GM18951 (cell line): Measurements from ENCODE around the gene ST3GAL5.

Experiments
- POLR2A ChIP-seq: IDR thresholded peaks from 4 replicates; pipeline ENCODE4 v1.6.1; 2011; ENCODE audit warnings: mild to moderate bottlenecking; ENCODE audit not compliant: insufficient read length, insufficient read depth; ENCODE audit errors: extremely low read depth
- in situ Hi-C: fragments of 300-500 bp; cut with MboI; formaldehyde crosslinking; loops from one replicate; pipeline ENCODE4 v1.12.0; 2022; ENCODE audit warnings: low sequenced_read_pairs, mixed read lengths, inconsistent platforms; ENCODE audit not compliant: unreplicated experiment

ST3GAL5 gene

GRCh38 chr2:85926931-85927661, 38.3 kb upstream of the ST3GAL5 start:
- in situ Hi-C loops, result no loop called here
- no peak for TF ChIP-seq POLR2A

- in situ Hi-C loops, result no loop called here
Observed at GRCh38 chr2:85926526-85926925, 37.7 kb upstream of the ST3GAL5 start.

DNA sequence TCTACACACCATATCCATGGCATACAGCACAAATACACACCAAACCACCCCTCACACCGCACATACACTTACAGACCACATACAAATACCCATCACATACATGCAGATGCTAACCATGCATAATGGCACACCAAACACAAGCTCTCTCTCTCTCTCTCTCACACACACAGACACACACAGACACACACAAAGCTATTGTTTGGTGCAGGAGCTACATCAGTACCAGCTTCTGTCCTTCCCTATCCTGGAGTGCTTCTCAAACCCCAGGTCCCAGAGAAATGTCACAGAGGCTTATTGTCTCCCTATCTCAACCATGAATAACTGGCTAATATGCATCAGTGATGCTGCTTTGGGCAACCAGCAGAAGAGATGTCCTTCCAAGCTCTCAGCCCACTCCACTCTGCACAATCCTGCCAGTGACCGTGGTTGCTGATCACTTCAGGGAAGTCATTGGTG, 36.5 kb upstream of the ST3GAL5 start:
- in situ Hi-C loops, result no loop called here
- no peak for TF ChIP-seq POLR2A

More at GRCh38 chr2:85926526-85926925, 37.7 kb upstream of the ST3GAL5 start:
- no peak for TF ChIP-seq POLR2A

DNA sequence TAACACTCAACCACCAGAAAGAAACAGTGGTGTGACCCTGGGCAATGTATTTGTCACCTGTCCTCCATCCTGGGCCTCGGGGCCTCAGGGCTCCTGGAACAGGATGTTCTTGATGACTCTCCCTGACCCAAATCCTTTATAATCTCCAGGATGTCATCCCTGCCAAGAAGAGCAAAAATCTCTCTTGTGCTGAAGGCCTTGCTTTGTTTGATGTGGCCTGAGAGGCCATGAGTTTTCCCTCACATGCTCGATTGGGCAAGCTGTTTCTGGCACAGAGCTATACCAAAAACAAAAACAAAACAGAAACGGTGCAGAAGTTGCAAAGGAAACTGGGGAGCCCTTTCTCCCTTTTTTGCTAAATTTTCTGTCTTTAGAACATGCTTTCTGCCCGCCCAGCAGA, 35.7 kb upstream of the ST3GAL5 start:
- in situ Hi-C loops, result no loop called here
- TF ChIP-seq POLR2A, result no peak

GRCh38 chr2:85922199-85922598, 33.4 kb upstream of the ST3GAL5 start:
- TF ChIP-seq POLR2A, result no peak
- in situ Hi-C loops, result no loop called here

GRCh38 chr2:85921659-85922058, 32.9 kb upstream of the ST3GAL5 start:
- no peak for TF ChIP-seq POLR2A
- in situ Hi-C loops, result no loop called here

DNA sequence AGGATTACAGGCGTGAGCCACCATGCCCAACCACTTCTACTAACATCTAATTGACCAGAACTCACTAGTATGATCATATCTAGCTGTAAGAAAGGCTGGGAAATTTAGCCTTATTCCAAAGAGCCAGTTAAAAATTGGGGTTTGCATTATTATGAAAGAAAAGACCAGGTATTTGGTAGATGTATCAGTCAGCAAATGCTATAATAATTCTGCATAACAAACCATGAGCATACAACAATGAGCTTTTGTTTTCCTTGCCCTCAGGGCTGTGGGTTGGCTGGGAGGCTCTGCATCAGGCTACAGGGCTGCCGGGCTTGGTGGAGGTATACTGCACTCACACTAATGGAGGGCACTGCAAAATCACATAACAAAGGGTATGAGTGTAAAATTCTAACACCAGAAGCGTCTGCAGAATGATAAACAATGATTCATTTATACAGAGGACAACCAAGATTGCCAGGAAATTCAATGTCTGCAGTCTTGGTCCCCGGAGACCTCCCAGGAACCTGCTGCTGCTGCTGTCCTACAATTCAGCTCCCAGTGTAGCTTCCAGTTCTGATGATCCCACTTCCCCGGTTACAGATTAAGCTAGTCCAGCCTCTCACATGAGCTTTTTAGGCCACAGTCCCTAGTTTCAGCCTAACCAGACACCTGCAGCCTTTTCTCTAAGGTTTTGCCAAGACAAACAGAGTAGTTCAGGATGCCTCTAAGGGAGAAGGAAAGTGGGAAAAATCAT, 32.2 kb upstream of the ST3GAL5 start:
- TF ChIP-seq POLR2A, result no peak
- in situ Hi-C loops, result no loop called here

GRCh38 chr2:85917887-85918795, 29.4 kb upstream of the ST3GAL5 start:
- in situ Hi-C loops, result no loop called here
- TF ChIP-seq POLR2A, result no peak

DNA sequence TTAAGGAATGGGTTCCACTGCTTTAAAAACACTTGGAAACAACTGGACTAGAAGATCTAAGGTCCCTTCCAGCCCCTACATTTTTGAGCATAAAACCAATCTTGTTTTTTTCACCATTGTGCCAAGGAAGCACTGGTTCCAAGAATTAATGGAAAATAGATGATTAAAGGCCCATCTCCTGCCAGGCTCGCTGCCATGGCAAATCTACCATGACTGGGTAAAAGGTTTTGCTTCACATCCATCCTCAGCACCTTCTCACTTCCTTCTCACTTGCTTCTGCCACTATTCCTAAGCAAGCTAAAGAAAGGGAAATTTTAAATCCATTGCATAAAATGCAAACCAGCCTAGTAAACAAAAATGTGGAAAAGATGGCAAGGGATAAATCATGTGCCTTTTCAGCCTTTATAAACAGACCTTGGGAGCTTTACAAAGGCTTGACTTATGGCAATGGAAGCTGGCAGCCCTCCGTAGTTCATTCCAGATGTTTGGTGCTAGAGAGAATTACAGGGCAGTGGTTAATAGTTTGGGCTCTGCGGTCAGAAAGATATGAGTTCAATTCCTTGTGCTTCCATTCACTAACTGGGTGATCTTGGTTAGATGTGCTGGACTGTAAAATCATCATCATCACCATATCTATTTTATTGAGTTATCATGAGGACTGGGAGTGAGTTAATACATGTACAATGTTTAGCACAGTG, 27.0 kb upstream of the ST3GAL5 start:
- in situ Hi-C loops, result no loop called here
- no peak for TF ChIP-seq POLR2A

- no peak for TF ChIP-seq POLR2A
- in situ Hi-C loops, result no loop called here
Observed at GRCh38 chr2:85914922-85915321, 26.1 kb upstream of the ST3GAL5 start.

DNA sequence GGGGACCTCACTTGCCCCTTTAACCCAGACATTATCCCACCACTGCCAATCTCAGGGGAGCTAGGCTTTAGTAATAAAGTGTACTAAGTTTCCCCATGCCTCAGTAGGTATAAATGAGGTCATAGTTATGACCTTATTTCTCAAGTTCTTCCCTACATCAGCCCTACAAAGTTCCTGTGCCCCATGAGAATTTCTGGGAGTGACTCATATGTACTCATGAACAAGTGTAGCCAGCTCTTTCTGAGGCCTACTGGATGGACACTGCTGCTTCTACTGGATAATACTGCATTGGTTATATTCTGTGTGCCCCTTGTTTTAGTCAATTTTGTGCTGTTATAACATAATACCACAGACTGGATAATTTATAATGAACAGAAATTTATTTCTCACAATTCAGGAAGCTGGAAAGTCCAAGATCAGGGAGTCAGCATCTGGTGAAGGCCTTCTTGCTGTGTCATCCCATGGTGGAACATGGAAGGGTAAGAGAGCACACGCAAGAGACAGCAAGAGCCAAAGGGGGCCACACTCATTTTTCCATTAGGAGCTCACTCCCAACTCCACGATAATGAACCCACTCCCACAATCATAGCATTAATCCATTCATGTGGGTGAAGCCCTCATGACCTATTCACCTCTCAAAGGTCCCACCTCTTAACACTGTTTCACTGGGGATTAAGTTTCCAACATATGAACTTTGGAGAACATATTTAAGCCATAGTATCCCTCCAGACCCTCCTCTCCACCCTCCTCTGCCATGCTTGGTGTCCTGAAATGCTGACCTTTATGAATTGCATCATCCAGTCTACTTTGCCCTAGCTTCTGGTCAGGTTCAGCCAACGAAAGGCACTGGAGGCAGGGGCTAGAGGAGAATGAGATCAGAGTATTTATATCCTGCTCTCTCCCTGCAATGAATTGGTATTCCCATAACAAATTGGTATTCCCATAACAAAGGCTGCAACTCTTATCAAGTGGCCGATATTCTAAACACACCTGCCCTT, 25.4 kb upstream of the ST3GAL5 start:
- TF ChIP-seq POLR2A, result no peak
- in situ Hi-C loops, result no loop called here

DNA sequence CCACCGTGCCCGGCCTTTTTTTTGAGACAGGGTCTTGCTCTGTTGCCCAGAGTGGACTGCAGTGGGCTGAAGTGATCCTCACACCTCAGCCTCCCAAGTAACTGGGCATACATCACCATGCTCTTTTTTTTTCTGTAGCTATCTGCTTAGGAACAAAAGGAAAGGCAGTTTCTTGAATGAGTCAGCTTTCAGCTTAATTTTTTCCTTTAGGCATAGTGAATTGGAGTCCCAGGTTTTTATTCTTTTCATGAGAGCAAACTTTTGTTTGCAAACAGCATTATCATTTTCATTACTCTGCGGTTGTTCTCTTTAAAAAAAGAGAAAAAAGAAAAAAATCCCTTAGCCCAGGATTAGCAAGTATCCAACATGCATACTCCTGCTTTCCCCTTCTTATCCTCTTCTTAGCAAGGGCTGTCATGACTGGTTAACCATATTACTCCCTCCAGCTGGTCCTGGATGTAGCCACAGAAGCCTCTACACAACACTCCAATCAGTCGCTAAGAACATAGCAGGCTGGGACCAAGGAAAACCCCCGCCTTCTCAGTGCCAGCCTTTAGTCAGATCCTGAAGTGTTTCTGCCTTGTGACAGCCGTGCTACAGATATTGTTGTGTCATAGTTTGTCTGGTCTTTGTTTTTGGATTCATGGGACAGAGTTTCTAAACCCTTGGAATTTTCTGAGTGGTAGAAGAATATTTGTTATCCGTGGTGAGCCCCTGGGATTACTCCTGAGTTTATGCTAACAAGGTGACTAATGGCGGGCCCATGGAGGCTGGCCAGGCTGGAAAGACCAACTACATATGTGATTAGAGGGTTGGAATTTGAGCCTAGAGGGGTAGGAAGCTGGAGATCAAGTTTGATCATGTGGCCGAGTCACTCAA, 23.3 kb upstream of the ST3GAL5 start:
- in situ Hi-C loops, result no loop called here
- TF ChIP-seq POLR2A, result no peak
